Stimulated activated CD8-positive, alpha-beta memory T cell treated with anti-CD3 and anti-CD28 coated beads, Interleukin-12 subunit alpha, Interleukin-12 subunit beta, amount 100 ng/mL, for 1 hour (primary cell): ENCODE results near the gene C1RL.
A peak's percentile ranks its signal among the peaks of the same experiment; 100 is the strongest.

Experiments used
- DNase-seq: peaks from one replicate; pipeline ENCODE4 v3.0.0-alpha.2; 2020; ENCODE audit warnings: low read depth

The C1RL gene

DNA sequence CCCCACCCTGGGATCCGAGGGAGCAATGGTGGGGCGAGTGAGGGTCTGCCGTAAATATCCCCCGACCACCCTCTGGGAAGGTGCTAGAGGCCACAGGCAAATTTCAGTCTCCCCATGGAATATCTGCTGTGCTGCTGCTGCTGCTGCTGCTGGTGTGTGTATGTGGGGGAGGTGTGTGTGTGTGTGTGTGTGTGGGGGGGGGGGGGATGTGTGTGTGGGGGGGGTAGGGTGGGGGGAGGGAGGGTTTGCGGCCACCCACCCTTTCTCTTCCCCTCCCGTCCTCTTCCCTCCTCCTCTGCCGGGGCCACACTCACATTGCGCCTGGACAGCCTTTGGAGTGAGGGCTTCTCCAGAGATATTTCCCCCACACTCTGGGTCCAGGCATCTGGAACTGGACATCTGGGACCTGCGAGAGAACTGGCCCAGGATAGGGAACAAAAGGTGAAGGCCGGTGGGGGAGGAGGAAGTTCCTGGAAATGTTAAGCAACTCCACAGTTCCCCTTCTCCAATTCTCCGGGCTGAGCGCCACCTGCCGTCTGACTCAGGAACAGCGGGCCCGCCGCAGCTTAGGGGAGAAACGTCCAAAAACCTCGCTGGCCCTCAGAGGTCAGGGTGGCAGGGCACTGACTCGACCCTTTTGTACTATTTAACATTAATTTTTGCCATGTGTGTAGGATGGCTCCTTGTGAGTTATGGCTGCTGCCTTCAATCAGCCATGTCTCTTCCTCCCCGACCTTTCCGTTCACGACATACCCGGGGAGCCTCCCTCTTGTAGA lies at the start of gene C1RL:
Gene C1RL (minus strand): TSS at position 419 of the 776 bp plus-strand sequence. CDS start 34 bp downstream, at position 385.
- DNase-seq = peak; percentile 68

DNA sequence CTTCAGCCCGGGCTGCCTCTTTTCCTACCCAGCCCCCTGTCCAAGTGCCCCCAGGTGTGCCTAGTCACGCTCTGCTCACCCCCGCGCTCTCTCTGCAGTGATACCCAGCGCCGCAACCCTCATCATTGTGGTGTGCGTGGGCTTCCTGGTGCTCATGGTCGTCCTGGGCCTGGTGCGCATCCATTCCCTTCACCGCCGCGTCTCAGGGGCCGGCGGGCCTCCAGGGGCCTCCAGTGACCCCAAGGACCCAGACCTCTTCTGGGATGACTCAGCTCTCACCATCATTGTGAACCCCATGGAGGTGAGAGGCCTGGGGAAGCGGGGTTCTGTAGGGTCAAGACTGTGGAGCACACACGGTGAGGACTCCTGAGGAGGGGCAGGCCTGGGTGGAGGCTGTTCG lies 48.4 kb upstream of the C1RL start:
- DNase-seq = no peak

DNA sequence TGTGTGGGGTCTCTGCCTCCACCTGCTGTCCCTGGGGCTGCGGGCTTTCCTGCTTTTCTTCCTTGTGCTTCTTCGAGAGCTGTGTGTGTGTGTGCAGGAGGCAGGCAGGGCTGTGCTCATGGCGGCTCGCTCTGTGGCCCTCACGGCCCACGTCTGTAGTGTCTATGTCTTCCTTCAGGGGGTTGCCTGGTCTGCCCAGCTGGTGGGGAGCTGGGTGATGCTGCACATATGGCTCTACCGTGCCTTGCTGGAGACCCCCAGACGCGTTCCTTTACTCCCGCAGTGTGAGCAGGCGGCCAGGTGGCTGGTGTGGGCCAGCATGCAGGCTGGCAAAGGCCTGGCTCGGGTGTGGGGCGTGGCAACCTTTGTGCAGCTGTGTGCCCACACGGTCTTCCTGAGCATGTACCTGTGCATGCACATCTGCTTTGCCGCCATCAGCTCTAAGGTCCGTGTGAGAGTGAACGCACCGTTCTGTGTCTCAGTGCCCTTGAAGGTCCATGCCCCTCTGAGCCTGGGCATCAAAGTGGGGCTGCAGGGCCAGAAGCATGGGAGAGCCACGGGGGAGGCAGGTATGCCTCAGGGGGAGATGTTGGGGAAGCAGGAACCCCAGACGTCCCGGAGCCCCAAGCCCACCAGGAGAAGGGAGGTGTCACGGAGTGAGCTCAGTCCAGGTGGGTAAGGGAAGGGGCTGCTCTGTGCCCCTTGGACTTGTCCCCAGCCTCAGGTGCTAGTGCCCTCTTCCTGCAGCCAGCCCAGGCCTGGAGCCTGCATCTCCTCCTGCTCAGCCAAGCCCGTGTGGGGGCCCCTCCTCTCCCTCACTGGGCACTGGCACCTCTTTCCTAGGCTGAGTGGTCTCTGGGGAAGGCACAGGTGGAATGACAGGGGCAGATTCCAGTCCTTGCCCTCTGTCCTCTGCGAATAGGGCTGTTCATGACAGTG lies 47.5 kb upstream of the C1RL start:
- no peak for DNase-seq

DNA sequence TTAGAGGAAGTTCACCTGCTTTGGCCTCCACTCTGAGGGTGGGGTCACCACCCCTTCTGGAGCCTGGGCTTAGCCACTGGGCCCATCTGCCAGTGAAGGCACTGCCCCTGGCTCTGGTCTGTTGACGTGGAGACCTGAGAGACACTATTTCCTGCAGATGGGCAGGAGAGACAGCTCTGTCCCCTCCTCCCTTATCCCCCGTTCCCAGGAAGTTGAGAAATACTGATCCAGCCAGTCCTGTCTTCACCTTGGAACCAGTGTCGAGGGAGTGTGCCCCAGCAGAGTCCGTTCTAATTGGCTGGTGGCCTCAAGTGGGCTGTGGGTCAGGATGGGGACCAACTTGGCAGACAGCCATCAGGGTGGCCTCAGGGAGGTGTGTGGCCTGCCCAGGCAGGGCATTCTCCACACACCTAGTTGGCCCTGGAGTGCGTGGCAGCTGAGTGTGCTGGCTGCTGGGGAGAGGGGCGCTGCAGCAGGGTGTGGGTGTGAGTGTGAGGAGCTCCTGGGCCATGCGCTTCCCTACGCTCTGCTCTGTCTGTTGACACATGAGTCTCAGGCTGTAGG lies 46.5 kb upstream of the C1RL start:
- no peak for DNase-seq

- no peak for DNase-seq
Observed at GRCh38 chr12:7154901-7155470, 46.0 kb upstream of the C1RL start.

GRCh38 chr12:7154042-7154441 lies 45.0 kb upstream of the C1RL start:
- no peak for DNase-seq

DNA sequence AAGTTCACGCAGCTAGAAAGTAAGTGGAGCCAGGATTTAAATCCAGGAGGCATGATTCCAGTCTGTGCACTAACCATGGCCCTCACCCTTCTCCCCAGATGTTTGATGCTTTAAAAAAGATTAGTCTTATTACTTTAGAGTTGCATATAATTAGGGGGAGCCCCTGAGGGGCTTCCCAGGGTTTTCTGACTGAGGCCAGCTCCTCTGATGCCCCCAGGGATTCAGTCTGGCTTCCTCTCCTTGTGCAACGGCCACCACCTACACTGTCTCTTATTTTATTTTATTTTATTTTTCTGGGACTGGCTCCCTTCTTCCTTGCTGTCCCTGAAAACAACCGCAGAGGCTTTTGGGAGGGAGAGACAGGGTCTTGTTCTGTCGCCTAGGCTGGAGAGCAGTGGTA lies 43.8 kb upstream of the C1RL start:
- DNase-seq = no peak

- no peak for DNase-seq
Observed at GRCh38 chr12:7151532-7151931, 42.5 kb upstream of the C1RL start.

GRCh38 chr12:7150841-7151240 lies 41.8 kb upstream of the C1RL start:
- no peak for DNase-seq

DNA sequence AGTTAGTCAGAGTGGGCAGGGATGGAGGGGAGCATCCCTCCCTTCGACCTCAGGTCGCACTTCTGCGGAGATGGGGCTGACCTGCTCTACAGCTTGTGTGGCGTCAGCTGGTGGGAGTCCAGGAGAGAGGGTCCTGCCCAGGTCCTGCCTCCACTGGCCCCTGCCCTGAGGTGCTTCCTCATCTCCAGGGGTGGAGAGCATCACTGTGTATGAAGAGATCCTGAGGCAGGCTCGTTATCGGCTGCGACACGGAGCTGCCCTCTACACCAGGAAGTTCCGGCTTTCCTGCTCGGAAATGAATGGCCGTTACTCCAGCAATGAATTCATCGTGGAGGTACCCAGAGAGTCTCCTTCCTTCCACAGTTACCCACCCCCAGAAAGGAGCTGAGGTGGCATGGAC lies 41.3 kb upstream of the C1RL start:
- DNase-seq = no peak

DNA sequence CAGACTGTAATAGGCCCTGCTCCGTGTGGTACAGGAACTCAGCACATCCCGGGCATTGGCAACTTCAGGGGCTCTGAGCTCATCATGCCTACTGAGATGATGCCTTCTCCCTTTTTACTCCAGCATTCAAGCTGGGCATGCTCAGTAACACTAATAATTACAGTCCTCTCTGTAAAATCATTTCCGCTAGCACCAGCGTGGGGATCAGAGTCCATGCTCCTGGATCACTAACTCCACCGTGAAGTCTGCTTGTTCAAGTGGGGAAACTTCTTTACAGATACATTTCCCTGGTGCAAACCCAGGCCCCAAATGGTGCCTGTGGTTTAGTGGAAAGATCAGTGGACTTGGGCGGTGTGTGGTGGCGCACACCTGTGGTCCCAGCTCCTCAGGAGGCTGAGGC lies 37.9 kb upstream of the C1RL start:
- DNase-seq = no peak

DNA sequence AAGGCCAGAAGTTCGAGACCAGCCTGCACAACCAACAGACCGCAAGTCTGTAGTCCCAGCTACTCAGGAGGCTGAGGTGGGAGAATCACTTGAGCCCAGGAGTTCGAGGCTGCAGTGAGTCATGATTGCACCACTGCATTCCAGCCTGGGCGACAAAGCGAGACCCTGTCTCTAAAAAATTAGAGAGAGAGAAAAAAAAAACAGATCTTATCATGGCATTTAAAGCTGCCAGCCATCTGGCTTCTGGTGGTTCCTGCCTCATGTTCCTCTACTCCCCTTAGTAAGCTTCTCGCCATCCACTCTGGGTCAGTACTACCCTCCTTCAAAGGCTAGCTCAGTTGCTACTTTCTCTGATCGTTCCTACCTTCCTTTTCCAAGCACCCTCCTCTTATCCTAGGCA lies 37.2 kb upstream of the C1RL start:
- DNase-seq = no peak

GRCh38 chr12:7145671-7146070 lies 36.7 kb upstream of the C1RL start:
- no peak for DNase-seq

DNA sequence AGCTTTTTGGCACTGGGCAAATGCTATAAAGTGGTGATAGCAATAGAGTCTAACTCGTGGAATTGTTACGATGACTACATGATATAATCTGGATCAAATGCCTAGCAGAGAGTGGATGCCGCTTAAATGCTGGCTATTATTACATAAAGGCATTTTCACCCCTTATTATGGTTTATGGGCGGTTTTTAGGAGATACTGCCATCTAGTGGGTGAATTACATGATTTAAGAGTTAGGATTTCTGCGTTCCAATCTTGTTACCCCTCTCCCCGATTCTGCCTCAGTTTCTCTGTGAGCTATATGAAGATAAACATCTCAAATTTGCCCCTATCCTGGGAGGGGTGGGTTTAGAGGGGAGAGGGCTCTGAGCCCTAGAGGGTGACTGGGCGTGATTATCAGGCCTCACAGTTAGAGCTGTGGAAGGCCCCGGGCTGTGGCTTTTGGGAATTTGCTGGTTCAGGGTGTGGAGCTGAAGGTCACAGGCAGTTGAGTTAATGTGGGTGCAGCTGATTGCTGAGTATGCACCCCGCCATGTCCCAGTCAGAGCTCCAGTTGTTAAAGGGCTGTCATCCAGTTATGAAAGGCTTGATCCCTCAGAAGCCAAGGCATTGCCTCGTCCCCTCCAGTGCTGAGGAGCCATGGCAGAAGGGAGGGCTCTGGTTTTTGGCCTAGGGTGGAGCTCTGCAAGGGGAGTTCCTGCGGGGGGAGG lies 35.6 kb upstream of the C1RL start:
- DNase-seq = no peak

DNA sequence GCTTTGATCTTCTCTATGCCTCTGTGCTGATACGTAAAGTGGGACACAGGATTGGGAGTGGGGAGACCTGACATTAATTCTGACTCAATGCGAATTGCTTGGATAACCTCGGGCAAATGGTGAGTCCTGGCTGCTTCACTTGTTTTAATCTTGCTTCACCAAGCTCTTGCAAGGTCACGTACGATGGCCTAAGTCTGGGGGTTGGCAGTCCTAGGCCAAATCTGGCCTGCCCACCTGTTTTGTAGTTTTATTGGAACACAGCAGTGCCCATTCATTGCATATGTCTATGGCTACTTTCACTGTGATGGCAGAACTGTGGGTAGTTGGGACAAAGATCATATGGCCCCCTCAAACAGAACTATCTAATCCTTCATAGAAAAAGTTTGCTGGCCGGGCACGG lies 34.5 kb upstream of the C1RL start:
- no peak for DNase-seq

- DNase-seq = no peak
Observed at GRCh38 chr12:7142809-7143465, 33.9 kb upstream of the C1RL start.

DNA sequence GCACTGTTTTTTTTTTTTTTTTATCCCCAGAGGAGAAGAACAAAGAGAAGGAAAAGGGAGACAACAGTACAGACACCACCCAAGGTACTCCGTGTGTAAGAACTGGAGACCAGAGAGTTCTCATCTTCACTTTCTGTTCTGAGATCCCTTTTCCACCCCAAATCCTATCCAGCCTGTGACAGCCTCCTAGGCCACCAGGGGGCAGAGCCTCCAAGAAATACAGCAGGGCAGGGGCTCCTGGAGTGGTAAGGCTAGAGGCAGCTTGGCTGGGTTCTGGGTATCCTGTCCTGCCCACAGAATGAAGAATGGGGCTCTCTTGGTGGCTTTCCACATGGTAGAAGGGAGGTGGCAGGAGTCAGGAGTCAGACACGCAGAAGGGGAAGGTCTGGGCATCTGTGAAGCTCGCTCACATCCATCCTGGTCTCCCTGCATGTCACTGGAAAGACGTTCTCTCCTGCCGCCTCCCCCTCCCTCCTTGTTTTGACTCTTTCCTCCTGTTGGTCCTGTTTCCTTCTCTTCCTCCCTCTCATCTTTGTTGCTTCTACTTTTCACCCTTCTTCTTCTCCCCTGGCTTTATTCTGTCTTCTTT lies 33.1 kb upstream of the C1RL start:
- peak; percentile 18 for DNase-seq

GRCh38 chr12:7141351-7142005 lies 32.5 kb upstream of the C1RL start:
- no peak for DNase-seq

GRCh38 chr12:7139200-7139599 lies 30.2 kb upstream of the C1RL start:
- no peak for DNase-seq

- DNase-seq = no peak
Observed at GRCh38 chr12:7137908-7138307, 28.9 kb upstream of the C1RL start.
